ENCODE results near the gene GNA15.
"Not testable (repeated sequence)": the region's sequence is repeated elsewhere in the genome, so short reads cannot be mapped to it uniquely, and the experiment has no call there.

GNA15 gene

DNA sequence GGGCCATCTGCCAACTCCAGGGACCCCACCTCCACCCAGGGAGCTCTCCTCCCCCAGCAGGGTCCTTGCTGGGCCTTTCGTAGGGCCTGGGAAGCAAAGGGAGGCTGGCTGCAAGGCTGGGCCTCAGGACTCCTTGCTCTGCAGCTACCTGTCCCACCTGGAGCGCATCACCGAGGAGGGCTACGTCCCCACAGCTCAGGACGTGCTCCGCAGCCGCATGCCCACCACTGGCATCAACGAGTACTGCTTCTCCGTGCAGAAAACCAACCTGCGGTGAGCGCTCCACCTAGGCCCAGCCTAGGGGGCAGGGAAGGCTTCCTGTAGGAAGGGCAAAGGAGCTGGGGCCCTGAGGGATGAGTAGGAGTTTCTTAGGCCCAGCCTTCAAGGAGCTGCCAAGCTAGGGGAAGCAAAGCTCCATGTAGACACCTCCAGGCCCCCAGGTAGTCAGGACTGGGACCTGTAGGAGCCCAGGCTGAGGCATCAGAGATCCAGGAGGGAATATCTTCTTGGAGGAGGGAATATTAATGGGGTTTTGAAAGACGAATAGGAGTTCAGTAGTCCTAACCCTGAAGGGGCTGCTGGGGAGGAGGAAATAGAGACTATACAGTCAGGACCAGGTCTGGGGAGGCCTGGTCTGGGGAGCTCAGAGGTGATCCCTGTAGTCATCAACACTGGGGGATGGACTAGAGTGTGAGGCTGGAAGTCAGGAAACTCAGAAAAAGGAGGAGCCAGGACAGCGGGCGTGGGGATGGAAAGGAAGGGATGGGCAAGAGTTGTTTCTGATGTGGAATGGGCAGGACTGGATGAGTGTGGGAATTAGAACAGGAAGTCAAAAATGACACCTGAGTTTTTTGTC lies 16.0 kb downstream of the GNA15 start:
- DNase-seq: no peak

DNA sequence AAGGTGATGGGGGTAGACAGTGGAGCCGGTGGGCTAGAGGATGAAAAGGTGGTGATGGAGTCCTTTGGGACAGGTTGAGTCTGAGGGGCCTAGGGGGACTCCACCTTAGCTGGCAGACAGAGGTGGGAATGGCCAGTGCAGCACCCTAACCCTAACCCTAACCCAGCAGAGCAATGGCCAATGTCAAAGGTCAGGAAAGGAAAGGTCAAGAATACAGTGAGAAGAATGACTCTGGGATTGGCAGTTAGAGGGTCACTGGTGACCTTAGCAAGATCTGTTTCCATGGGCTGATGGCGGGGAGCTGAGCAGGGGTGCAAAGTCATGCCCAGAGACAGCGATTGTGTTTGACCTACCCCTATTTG lies 16.6 kb downstream of the GNA15 start:
- DNase-seq: no peak

DNA sequence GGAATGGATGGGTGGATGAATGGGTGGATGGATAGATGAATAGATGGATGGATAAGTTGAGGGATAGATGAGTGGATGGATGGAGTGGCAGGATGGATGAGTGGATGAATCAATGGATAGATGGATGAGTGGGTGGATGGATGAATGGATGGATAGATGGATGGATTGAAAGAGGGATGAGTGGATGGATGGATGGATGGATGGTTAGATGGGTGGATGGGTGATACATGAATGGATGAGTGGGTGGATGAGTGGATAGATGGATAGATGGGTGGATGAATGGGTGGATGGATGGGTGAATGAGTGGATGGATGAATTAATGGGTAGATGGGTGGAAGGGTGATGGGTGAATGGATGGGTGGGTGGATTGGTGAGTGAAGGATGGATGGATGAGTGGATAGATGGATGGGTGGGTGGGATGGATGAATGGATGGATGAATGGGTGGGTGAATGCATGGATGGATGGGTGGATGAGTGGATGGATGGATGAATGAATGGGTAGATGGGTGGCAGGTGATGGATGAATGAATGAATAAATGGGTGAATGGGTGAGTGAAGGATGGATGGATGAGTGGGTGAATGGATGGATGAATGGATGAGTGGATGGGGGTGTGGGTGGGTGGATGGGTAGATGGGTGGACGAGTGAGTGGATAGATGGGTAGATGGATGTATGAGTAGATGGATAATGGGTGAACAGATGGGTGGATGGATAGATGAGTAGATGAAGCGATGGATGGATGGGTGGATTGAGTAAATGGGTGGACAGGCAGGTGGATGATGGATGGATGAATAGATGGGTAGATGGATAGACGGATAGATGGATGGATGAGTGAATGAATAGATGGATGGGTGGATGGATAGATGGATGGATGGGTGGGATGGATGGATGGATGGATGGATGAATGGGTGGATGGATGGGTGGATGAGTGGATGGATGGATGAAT lies 17.7 kb downstream of the GNA15 start:
- no peak for DNase-seq

DNA sequence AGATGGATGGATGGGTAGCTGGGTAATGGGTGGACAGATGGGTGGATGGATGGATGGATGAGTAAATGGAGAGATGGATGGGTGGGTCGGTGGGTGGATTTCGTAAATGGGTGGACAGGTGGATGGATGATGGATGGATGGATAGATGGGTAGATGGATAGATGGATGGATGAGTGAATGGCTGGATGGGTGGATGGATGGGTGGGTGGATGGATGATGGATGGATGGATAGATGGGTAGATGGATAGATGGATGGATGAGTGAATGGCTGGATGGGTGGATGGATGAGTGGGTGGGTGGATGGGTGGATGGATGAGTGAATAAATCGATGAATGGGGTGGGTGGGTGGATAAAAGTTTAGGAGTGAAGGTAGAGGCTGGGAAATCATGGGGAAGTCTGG lies 18.6 kb downstream of the GNA15 start:
- DNase-seq: not testable (repeated sequence)

DNA sequence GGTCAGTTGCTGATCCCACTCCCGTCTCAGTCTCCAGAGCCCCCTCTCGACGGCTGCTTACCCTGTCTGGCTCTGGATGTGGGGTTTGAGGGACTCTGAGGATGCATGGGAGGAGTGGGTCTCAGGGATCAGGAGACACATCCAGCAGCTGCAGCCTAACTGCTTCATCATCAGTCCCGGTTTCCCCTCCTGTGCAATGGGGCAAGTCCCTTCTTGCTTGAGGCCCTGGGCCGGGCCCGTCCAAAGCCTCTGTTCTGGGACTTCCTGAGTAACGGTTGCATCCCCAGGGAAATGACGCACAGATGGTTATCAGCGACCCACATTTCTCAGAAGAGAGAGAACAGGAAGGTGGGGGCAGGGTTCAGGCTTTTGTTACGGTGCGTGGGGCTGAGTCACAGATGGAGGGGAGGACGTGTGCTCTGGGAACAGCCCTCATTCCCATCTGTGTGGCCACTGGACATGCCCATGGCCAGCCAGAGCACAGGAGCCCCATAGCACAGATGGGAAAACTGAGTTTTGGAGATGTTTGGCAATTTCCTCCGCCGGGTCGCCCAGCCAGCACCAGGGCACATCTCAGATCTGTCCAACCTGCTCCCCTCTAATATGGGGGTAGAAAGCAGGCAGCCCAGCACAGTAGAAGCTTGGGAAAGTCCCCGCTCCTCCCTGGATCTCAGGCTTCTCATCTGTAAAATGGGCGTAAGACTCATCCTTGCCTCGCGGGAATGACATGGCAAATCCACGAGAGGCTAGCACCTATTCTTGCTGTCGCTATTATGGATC lies 19.3 kb downstream of the GNA15 start:
- no peak for DNase-seq

DNA sequence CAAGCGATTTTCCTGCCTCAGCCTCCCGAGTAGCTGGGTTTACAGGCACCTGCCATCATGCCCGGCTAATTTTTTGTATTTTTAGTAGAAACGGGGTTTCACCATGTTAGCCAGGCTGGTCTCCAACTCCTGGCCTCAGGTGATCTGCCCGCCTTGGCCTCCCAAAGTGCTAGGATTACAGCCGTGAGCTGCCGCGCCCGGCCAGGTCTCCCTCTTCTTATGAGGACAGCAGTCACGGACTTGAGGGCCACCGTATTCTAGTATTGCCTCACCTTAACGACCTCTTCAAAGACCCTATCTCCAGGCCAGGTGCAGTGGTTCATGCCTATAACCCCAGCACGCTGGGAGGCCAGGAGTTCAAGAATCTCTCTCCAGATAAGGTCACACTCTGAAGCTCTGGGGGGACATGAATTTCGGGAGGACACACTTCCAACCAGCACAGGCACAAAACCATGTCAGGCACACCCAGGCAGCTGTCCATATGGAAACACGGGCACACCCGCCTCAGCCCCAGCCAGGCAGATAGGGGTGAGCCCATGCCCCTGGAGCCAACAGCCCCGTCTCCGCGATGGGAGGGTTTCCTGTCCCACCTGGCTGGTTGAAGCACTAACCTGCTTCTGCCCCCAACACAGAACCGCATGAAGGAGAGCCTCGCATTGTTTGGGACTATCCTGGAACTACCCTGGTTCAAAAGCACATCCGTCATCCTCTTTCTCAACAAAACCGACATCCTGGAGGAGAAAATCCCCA lies 21.4 kb downstream of the GNA15 start:
- no peak for DNase-seq

DNA sequence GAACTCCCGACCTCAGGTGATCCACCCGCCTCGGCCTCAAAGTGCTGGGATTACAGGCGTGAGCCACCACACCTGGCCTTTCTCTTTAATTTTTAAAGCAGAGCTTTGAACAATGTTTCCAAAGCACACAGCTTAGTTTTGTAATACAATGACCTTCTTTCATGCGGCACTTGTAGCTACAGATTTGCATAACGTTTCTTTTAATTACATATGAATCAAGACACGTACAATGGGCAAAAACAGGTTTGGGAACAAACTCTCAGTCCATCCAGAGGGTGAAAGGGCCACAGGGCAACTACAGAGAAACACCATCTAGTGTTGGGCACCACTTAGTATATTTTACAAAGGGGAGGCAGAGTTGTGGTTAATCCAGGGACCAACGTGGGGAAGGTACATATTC lies 23.7 kb downstream of the GNA15 start:
- DNase-seq: no peak

DNA sequence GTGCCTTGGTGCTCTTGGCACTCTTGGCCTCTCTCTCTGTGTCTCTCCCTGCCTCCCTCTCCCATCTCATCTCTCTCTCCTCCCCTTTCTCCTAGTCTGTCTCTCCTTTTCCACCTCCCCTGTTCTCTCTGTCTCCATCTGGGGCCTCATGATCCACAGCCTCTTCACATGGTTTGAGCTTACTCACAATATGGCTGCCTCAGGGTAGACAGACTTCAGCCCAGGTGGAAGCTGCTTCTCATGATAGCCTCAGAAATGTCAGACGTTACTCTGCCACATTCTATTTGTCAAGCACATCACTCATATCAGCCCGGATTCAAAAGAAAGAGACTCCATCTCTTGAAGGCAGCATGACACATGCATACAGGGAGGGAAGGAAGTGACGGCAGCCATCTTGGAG lies 24.4 kb downstream of the GNA15 start:
- DNase-seq: no peak

DNA sequence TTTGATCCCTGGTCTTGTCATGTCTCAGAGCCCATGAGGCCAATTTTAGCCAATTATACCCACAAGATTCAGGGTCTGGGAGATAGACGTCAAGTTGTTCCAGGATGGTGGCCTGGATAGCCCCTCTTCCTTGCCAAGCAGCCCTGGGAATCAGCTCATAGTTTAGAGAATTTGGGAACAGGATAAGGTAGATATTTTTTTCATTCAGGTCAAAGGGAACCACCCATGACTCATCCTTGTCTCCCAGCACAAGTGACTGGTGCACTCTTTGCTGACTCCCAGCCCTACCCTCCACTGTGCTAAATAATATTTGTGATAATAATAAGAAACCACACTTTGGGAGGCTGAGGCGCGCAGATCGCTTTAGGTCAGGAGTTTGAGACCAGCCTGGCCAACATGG lies 25.6 kb downstream of the GNA15 start:
- no peak for DNase-seq

DNA sequence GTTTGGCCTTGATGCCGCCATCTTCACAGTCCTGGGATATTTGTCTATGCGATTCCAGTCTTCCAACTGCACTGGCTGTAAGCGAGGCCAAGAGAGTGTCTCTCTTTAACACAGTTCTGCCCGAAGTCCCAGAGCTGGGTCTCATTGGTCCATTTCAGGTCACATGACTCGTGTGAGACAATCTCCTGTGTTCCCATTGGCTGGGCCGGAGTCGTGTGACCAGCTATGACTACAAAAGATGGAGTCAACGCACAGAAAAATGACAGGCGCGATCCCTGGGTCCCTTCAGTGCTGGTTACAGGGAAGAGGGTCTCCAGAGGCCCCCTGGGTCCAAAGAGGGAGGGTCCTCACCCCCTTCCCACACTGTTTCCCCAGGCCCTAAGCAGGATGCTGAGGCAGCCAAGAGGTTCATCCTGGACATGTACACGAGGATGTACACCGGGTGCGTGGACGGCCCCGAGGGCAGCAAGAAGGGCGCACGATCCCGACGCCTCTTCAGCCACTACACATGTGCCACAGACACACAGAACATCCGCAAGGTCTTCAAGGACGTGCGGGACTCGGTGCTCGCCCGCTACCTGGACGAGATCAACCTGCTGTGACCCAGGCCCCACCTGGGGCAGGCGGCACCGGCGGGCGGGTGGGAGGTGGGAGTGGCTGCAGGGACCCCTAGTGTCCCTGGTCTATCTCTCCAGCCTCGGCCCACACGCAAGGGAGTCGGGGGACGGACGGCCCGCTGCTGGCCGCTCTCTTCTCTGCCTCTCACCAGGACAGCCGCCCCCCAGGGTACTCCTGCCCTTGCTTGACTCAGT lies 26.8 kb downstream of the GNA15 start:
- DNase-seq: no peak

DNA sequence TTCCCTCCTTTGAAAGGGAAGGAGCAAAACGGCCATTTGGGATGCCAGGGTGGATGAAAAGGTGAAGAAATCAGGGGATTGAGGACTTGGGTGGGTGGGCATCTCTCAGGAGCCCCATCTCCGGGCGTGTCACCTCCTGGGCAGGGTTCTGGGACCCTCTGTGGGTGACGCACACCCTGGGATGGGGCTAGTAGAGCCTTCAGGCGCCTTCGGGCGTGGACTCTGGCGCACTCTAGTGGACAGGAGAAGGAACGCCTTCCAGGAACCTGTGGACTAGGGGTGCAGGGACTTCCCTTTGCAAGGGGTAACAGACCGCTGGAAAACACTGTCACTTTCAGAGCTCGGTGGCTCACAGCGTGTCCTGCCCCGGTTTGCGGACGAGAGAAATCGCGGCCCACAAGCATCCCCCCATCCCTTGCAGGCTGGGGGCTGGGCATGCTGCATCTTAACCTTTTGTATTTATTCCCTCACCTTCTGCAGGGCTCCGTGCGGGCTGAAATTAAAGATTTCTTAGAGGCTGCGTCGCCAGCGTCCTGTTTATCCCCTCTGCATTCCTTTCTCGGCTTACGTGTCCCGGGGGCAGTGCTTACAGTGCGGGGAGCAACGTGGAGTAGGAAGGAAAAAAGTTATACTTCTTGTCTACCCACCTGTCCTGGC lies 27.5 kb downstream of the GNA15 start:
- peak; percentile 24 for DNase-seq

DNA sequence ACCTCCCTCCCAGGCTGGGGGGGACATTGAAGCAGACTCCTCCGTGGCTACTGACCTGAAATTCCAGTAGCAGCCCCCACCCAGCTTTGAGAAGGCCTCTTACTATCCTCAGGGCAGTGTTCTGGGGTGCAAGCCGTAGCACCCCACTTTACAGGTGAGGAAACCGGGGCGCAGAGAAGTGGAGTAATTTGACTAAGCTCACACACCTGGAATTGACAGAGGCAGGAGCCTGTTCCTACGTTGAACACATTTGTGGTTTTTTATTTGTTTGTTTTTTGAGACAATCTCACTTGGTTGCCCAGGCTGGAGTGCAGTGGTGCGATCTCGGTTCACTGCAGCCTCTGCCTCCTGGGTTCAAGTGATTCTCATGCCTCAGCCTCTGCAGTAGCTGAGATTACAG lies 28.1 kb downstream of the GNA15 start:
- no peak for DNase-seq

DNA sequence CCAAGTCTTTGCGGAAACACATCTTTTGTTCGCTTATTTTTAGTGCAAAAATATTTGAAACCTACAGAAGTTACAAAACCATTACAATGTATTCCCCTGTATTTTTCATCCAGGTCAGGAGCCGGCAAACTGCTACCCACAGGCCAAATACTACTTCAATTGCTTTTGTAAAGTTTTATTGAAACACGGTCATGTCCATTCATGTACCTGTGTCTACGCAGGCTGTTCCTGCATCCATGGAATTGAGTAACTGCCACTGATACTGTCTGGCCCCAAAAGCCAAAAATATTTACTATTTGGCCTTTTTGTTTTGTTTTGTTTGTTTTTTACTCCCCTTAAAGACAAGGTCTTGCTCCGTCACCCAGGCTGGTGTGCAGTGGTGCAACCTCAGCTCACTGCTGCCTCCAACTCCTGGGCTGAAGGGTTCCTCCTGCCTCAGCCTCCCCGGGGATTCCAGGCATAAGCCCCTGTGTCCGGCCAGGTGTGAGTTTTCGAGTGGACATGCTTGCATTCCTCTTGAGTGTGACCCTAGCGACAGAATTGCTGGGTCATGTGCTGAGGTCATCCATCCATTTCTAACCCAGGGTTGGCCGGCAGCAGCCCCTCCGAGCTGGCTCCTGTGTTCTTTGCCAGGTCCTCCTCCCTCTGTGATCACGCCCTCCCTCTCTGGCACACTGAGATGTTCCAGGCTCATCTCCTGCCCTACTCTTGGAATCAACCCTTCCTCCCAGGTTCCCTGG lies 31.9 kb downstream of the GNA15 start:
- DNase-seq: no peak

DNA sequence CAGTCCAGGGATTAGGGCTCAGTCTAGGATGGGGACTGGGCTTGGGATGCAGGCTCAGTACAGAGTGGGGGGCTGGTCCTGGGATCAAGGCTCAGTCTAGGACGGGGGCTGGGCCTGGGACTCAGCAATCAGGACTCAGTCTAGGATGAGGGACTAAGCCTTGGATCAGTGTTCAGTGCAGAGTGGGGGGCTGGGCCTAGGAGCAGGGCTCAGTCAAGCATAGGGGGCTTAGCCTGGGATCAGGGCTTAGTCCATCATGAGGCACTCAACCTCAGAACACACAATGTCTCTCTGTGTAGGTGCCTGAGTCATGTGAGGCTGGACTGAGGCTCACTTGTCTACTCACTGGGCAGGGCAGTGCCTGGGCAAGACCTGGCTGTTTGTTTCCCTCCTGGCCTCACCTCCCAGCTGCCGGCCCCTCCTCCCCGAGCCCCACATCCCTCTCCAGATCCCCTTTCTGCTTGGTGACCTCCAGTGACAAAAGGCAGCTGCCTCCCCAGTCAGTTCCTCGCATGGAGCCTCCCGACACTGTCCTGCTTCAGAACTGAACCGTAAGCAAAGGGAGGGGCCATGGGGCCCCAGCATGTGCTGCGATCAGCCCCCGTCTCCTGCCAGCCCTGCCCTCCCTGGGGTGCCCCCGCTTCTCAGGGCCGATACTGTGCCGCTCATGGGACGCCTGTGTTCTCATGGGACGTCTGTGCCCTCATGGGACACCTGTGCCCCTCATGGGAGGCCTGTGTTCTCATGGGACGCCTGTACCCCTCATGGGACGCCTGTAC lies 36.2 kb downstream of the GNA15 start:
- no peak for DNase-seq

DNA sequence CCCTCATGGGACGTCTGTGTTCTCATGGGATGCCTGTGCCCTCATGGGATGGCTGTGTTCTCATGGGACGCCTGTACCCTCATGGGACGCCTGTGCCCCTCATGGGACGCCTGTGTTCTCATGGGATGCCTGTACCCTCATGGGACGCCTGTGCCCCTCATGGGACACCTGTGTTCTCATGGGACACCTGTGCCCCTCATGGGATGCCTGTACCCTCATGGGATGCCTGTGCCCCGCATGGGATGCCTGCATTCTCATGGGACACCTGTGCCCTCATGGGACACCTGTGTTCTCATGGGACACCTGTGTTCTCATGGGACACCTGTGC lies 36.8 kb downstream of the GNA15 start:
- DNase-seq: not testable (repeated sequence)

DNA sequence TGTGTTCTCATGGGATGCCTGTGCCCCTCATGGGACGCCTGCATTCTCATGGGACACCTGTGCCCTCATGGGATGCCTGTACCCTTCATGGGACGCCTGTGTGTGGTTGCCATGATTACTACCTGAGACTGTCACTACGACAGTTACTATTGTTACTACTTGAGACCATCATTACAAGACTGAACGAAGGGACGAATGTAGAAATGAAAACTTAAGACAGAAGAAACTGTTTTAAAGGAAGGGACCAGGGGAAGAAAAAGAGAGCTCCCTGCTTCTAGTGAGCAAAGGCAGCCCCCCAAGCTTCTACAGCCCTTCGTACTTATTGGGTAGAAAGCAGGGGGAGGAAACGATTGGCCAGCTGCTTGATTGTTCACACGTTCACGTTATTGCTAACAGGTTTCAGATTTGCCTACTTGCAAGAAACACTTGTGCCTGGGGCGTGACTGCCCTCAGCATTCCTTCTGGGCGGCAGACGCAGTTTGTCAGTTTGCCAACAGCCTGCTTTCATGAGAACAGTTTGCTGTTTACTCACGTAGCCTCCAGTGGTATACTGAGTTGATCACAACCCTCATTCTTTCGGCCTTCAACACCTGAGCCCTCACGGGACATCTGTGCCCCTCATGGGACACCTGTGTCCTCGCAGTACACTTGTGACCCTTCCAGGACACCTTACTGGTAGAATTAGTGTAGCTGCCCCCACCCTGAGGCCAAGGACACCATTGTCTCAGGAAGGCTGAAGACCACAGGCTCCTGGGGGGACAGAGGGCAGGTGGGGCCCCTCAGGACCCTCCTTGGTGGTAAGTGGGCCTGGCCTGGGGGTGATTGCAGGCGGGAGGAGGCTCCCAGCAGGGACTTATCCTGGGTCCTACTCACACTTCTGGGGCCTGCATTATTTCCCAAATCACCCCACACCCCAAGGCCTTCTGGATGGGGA lies 40.2 kb downstream of the GNA15 start:
- DNase-seq: no peak

DNA sequence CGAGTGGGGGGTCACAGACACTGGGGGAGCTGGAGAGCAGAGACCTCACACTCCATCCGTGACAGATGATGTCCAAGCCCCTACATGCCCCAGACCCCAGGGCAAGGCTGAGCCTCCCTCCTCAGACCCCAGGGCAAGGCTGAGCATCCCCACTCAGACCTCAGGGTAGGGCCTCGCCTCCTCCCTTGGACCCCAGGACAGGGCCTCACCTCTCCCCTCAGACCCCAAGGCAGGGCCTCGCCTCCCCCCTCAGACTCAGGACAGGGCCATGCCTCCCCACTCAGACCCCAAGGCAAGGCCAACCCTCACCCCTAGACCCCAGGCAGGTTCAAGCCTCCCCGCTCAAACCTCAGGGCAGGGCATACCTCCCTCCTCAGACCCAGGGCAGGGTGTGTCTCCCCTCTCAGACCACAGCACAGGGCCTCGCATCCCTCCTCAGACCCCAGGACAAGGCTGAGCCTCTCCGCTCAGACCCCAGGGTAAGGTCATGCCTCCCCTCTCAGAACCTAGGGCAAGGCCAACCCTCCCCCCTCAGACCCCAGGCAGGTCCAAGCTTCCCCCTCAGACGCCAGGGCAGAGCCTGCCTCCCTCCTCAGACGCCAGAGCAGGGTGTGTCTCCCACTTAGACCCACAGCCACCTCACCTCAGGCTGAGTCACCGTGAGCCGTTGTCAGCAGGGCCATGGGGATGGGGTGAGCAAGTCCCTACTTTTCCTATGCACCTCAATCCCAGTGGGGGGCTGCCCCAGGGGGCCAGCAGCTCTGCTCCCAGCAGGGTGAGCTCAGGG lies 41.1 kb downstream of the GNA15 start:
- DNase-seq: peak; percentile 24

Data from NK-92 treated with Interleukin-12 subunit alpha and Interleukin-12 subunit beta, amount 100 ng/mL, for 24 hours (cell line).